Gastroesophageal sphincter (tissue), 3 donors: ENCODE data around the gene CHST11.

Source experiments
- EP300 ChIP-seq: sonication (generic); formaldehyde crosslinking; IDR thresholded peaks from one replicate; pipeline ENCODE4 v1.6.1; 2017; ENCODE audit warnings: antibody characterized with exemption, mild to moderate bottlenecking
- TF ChIP-seq, protein P1 (sequence below), 4 experiments: fragments of 200-600 bp in 2 of 4; fragments of 450-650 bp in 2 of 4; sonication (generic) in 1 of 4; IDR thresholded peaks; one replicate each; pipeline ENCODE4 v1.5.1; 2017 to 2019; ENCODE audit warnings: antibody characterized with exemption in 4 of 4, mild to moderate bottlenecking in 2 of 4, moderate library complexity in 2 of 4

DNA sequence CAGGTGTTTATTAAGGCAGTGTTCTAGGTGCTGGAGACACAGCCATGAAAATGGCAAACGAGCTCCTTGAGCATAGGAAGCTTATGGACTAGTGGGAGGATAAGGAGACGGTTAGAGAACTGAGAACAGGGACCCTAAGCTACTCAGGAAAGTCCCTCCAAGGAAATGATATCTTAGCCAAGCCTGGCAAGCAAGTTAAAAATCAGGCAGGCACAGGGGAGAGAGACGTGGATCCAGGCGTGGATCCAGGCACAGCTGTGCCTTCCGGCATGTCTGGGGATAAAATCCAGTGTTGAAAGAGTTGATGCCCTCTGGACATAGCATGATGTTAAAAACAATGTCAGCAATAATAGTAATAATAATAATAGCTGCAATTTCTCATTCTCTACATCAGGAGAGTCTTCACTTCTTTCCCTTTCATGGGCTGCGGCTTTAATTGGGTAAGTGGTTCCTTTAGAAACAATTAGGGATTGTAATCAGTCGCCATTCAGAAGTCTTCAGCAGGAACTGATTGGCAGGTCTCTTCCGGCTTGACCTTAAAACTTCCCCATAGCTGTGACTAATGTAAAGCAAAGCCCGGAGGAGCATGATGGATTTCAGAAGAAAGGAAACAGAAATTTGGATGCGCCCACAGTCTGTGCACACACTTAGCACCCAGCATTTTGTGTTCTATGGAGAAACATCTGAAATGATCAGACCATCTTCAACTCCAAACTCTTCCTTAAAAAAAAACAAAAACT, 271.1 kb downstream of the CHST11 start:
- no peak for TF ChIP-seq EP300
- TF ChIP-seq, protein P1, sequence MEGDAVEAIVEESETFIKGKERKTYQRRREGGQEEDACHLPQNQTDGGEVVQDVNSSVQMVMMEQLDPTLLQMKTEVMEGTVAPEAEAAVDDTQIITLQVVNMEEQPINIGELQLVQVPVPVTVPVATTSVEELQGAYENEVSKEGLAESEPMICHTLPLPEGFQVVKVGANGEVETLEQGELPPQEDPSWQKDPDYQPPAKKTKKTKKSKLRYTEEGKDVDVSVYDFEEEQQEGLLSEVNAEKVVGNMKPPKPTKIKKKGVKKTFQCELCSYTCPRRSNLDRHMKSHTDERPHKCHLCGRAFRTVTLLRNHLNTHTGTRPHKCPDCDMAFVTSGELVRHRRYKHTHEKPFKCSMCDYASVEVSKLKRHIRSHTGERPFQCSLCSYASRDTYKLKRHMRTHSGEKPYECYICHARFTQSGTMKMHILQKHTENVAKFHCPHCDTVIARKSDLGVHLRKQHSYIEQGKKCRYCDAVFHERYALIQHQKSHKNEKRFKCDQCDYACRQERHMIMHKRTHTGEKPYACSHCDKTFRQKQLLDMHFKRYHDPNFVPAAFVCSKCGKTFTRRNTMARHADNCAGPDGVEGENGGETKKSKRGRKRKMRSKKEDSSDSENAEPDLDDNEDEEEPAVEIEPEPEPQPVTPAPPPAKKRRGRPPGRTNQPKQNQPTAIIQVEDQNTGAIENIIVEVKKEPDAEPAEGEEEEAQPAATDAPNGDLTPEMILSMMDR (IDR thresholded peaks at IDR 0.05): no peak
